Ascending aorta (tissue), 1 donor: ENCODE data around the gene FAM236A. TPM values are rescaled to one million over a fixed set of nuclear protein-coding genes. Genes with fewer than 3 reads are reported as not detected.

Experiments used
- total RNA-seq: library from RNA; depleted of rRNA; stranded (reverse); fragments of >200 nt; gene quantifications from one replicate; pipeline ENCODE4 v1.1.0, GENCODE V29; 2016

Gene FAM236A
- total RNA-seq, 1 donor from 2014 or later: not detected

Other genes with a start within 250 kb of the FAM236A start
- 4.8 TPM for gene PHKA1, start 223.9 kb upstream of the FAM236A start, total RNA-seq
- gene DMRTC1B, start 161.3 kb upstream of the FAM236A start, total RNA-seq: not detected
- gene FAM236B, start 155.5 kb upstream of the FAM236A start, total RNA-seq: not detected
- gene FAM236D, start 130.0 kb upstream of the FAM236A start, total RNA-seq: not detected
- not detected for gene FAM236C, start 25.6 kb upstream of the FAM236A start, total RNA-seq
- gene DMRTC1, start 5.6 kb downstream of the FAM236A start, total RNA-seq: not detected
- not detected for gene PABPC1L2B, start 64.7 kb downstream of the FAM236A start, total RNA-seq
- not detected for gene PABPC1L2A, start 141.3 kb downstream of the FAM236A start, total RNA-seq